Activated T-helper 1 cell treated with anti-CD3 and anti-CD28 coated beads, Interleukin-12 subunit alpha, Interleukin-12 subunit beta, Interleukin-2, Interleukin-4 antibody, amounts not matched to agents 30 ng/mL and 10 ng/mL and 1 ng/mL, durations not matched to agents 14 hours and 24 hours and 36 hours (primary cell): ENCODE measurements around the gene KIF21B. TPM values are rescaled to one million over a fixed set of nuclear protein-coding genes. Genes with fewer than 3 reads are reported as not detected.

Experiments
- DNase-seq: peaks from one replicate; pipeline ENCODE4 v3.0.0; 2021; ENCODE audit warnings: low spot score
- H3K27ac Mint-ChIP-seq: one replicate; pipeline ENCODE4 v1.8.0; 2021; ENCODE audit warnings: mild to moderate bottlenecking, mixed read lengths
- H3K27me3 Mint-ChIP-seq: one replicate; pipeline ENCODE4 v1.8.0; 2022; ENCODE audit warnings: mild to moderate bottlenecking, moderate library complexity, mixed read lengths; ENCODE audit not compliant: insufficient read depth
- H3K36me3 Mint-ChIP-seq: one replicate; pipeline ENCODE4 v1.8.0; 2021; ENCODE audit warnings: low read depth, mixed read lengths
- H3K4me1 Mint-ChIP-seq: one replicate; pipeline ENCODE4 v1.8.0; 2021; ENCODE audit warnings: low read depth, mixed read lengths
- H3K4me3 Mint-ChIP-seq: one replicate; pipeline ENCODE4 v1.8.0; 2021; ENCODE audit warnings: mild to moderate bottlenecking, moderate library complexity, mixed read lengths
- H3K9me3 Mint-ChIP-seq: one replicate; pipeline ENCODE4 v1.8.0; 2021; ENCODE audit warnings: mixed read lengths
- intact Hi-C: fragments of 100-400 bp; cut with micrococcal nuclease; formaldehyde crosslinking; loops from one replicate; pipeline ENCODE4 v1.15.1; 2024
- total RNA-seq: library from RNA; stranded (reverse); gene quantifications from 2 replicates; pipeline ENCODE4 v1.2.3, GENCODE V29; 2022

KIF21B gene
- total RNA-seq, 1 donor from 2014 or later: 52.0 TPM

DNA sequence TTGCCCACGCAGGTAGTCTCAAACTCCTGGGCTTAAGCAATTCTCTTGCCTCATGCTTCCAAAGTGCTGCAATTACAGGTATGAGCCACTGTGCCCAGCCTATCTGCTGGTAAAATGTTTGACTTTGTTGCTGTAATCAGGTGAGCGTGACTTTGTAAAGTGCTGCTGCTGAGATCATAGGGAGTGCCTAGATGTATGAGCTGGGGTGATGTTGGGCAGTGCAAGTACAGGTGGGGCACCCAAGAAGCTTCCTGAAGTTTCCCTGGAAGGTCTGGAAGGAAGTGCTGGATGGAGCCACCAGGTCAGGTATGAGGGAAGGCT is 43.1 kb downstream of the KIF21B start:
- Mint-ChIP-seq H3K36me3 (peaks cover 37% of the 10 kb centered on the region), H3K27me3 (no peaks in the 10 kb centered on the region), H3K9me3 (no peaks in the 10 kb centered on the region), H3K4me3 (no peak overlapping the region), H3K4me1 (no peaks in the 10 kb centered on the region), H3K27ac (no peak overlapping the region)
- DNase-seq: no peak
- intact Hi-C loops: no loop called here

DNA sequence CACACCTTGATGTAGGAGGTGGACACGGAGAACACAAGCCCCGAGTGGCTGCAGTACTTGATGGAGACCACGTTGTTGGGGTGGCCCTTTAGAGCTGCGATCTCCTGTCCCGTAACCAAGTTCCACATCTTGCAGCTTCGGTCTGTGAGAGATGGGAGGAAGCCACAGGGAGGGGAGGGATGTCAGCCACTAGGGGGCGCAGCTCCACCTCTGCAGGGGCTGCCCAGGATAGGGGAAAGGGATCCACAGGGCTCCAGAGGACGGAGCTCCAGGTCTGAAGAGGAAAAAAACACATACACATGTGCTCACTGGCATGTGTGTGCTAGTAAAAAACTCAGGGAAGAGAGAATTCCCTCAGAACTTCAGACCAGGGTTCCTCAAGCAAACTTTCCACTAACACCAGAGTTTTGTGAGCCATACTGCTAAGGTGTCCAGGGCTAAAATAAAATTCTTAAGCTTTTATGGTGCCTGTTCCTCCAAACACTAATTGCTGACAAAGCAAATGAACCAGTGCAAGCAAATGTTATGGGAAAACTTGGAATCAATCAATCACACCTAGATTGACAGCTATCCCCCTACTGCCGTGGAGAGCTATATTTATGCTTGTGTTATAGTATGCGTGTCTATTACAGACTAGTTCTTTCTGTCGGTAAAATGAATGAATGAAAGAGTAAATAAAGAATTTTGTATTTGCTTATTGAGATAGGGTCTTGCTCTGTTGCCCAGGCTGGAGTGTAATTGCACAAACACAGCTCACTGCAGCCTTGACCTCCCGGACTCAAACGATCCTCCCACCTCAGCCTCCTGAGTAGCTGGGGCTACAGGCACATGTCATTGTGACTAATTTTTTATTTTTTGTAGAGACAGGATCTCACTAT is 43.7 kb downstream of the KIF21B start:
- Mint-ChIP-seq H3K36me3 (peaks cover 39% of the 10 kb centered on the region), H3K27ac (no peak overlapping the region)
- intact Hi-C loops: loop anchor here (1.0 kb wide), 3 partner anchors 43 to 134 kb away; partner anchors contain the start of gene KIF21B

DNA sequence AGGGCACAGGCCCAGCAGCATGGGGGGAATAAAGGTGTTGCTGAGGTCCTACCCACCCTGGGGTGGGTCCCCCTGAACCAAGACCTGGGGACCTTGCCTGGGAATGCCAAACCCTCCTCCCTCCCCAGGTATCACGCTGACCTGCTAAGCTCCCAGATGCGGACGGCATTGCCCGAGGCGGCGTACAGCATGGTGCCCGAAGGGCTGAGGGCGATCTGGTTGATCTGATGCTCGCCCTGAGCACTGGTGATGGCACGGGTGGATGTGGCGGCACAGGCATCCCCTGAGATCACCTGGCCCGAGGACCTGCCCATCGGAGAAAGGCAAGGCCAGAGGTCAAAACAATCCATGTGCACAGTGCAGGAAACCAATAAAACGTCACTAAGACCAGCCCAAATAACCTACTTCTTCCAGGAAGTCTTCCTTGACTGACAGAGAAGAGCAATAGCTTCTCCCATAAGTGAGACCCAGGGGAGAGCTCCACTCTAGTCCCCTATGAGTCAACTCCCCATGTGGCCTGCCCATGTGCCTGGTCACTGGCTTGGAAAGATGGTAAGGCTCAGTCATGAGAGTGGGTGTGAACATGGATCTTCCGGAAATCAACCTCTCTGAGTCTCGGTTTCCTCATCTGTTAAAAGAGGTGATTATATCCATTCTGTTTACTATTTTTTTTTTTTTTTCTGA is 46.3 kb downstream of the KIF21B start:
- Mint-ChIP-seq H3K27ac (no peak overlapping the region), H3K9me3 (no peaks in the 10 kb centered on the region), H3K4me1 (no peaks in the 10 kb centered on the region), H3K36me3 (peaks cover 36% of the 10 kb centered on the region), H3K4me3 (no peak overlapping the region), H3K27me3 (no peaks in the 10 kb centered on the region)
- DNase-seq: no peak
- intact Hi-C loops: no loop called here

More for the DNA sequence above, 43.7 kb downstream of the KIF21B start:
- Mint-ChIP-seq H3K27me3 (no peaks in the 10 kb centered on the region), H3K4me1 (no peaks in the 10 kb centered on the region), H3K4me3 (no peak overlapping the region), H3K9me3 (no peaks in the 10 kb centered on the region)
- DNase-seq: peak; percentile 26

DNA sequence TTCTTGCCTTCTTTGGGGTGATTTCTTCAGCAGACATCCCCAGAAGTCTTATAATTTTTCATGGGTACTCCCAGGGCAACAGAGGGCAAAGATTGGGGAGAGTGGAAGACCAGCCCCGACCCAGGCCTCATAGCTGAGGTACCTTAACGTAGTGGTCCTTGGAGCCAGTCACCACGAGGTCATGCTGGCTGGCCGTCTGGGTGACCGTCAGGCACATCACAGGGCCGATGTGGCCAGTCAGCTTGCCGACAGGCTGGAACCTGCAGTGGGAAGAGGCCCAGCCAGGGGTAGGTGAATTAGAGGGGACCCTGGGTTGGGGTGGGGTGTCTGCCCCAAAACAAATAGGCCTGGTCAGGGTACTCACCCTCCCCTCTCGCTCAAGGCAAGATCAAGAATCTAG is 46.9 kb downstream of the KIF21B start:
- peaks cover 36% of the 10 kb centered on the region for H3K36me3 Mint-ChIP-seq
- intact Hi-C loops: no loop called here

DNA sequence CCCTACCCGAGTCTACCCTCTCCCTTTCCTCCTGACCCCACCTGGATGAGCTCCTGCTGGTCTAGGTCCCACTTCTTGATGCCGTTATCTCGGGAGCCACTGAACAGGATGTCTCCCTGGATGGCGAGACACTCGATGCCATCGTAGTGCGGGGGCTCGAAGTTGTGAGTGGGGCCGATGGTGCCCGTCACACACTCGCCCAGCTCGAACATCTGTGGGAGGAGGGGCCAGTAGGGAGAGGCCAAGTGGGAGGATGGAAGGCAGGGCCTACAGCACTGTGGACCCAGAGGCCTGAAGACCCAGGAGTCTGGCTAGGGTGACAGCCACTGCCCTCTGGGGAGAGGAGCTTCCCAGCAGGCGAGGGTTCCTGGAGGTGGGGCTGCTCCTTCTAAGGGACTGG is 48.1 kb downstream of the KIF21B start:
- H3K27me3 Mint-ChIP-seq: no peaks in the 10 kb centered on the region
- peaks cover 36% of the 10 kb centered on the region for H3K36me3 Mint-ChIP-seq
- no peak for DNase-seq
- H3K4me3 Mint-ChIP-seq: no peak overlapping the region
- intact Hi-C loops: no loop called here
- no peak overlapping the region for H3K27ac Mint-ChIP-seq
- no peaks in the 10 kb centered on the region for H3K9me3 Mint-ChIP-seq
- peaks cover 2% of the 10 kb centered on the region for H3K4me1 Mint-ChIP-seq

More for the DNA sequence above, 46.9 kb downstream of the KIF21B start:
- no peak for DNase-seq
- H3K27me3 Mint-ChIP-seq: no peaks in the 10 kb centered on the region
- no peak overlapping the region for H3K4me3 Mint-ChIP-seq
- H3K4me1 Mint-ChIP-seq: no peaks in the 10 kb centered on the region
- no peak overlapping the region for H3K27ac Mint-ChIP-seq
- no peaks in the 10 kb centered on the region for H3K9me3 Mint-ChIP-seq

DNA sequence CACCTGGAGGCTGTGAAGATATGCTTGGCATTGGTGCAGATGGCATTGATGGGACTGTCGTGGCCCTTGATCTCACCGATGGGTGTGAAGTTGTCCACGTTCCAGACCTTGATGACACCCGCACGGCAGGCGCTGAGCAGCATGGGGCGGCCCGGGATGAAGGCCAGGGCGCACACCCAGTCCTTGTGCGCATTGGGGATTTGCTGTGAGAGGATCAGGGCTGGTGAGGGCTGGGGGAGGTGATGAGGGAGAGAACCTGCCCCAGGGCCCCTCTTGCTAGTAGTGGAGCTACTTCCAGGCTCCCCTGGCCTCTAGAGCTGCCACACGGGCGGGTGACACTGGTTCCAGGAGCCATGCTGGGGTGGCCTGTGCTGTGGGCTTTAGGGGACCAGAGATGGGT is 48.8 kb downstream of the KIF21B start:
- intact Hi-C loops: loop anchor here (5.0 kb wide), 1 partner anchor 352 kb away; the partner anchor contains the start of gene KIF14
- DNase-seq: no peak
- H3K27me3 Mint-ChIP-seq: no peaks in the 10 kb centered on the region
- peaks cover 31% of the 10 kb centered on the region for H3K36me3 Mint-ChIP-seq
- no peak overlapping the region for H3K27ac Mint-ChIP-seq
- H3K4me3 Mint-ChIP-seq: no peak overlapping the region
- peaks cover 4% of the 10 kb centered on the region for H3K4me1 Mint-ChIP-seq
- H3K9me3 Mint-ChIP-seq: no peaks in the 10 kb centered on the region

DNA sequence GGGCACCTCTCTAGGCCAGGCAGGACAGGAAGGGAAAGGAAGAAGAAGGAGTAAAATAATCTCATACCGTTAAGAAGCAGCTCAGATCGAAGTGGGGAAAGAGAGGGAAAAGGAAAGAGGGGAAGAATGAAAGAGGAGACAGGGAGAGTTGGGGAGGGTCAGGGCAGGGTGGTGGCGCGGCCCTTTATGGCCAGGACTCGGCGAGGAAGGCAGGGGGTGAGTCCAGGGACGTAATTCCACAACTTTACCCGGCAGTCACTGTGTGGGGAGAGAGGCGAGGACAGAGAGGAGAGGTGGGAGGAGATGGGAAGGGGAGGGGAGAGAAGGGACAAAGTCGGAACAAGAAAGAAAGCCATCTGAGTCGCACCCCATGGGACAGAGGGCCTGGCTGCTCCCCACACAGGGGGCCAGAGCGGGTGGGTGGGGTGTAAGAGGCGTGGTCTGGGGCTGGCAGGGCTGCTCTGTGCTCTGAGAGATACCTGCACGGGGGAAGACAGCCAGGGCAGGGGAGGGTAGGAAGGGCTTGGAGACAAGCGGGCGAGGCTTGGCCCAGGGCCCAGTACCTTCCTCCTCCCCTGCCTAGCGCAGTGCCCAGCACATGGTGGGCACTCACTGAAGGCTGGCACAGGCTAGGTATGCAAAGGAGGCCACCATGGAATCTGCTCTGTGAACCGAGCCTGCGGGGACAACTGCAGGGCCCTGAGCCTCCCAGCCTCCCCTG is 49.4 kb downstream of the KIF21B start:
- H3K36me3 Mint-ChIP-seq: peaks cover 29% of the 10 kb centered on the region
- H3K27ac Mint-ChIP-seq: no peak overlapping the region
- no peaks in the 10 kb centered on the region for H3K9me3 Mint-ChIP-seq
- H3K4me3 Mint-ChIP-seq: no peak overlapping the region
- DNase-seq: no peak
- H3K27me3 Mint-ChIP-seq: no peaks in the 10 kb centered on the region
- peaks cover 4% of the 10 kb centered on the region for H3K4me1 Mint-ChIP-seq
- intact Hi-C loops: loop anchor here (5.0 kb wide), 1 partner anchor 352 kb away; the partner anchor contains the start of gene KIF14

DNA sequence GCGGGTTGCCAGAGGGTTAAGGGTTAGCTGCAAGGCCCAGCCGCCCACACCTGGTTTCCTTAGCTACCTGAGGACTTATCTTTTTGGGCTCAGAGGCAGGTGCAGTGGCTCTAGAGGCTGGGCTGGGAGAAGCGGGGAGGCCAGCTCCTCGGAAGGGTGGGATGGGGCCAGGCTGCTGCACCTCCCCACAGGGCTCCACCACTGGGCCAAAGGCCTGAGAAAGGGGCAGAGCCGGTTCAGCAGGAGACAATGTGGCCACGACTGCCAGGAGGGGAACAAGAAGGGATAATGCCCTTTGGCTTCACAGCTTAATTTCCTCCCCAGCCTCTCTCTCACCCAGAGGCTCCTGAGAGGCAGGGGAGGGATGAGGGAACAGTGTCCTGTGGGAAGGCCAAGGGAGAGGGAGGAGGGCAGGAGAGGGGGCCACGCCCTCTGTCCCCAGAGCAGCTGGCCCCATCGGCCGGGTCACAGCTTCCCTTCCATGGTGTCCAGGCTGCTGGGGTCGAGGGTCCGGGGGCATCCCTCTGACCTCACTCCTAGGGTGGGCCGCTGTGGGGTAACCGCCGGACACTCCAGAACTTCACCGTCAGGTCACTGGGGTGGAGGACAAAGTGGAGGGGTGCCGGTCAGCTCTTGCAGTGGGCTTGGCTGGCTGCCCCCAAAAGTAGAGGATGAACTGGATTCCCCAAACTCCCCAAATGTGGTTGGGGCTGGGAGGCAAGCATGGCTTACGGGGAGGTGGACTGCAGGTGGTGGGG is 50.4 kb downstream of the KIF21B start:
- H3K36me3 Mint-ChIP-seq: peaks cover 26% of the 10 kb centered on the region
- H3K27me3 Mint-ChIP-seq: no peaks in the 10 kb centered on the region
- intact Hi-C loops: loop anchor here (1.0 to 5.0 kb wide), 3 partner anchors 70 to 351 kb away; partner anchors contain the start of gene KIF14
- H3K4me3 Mint-ChIP-seq: no peak overlapping the region
- peaks cover 4% of the 10 kb centered on the region for H3K4me1 Mint-ChIP-seq
- H3K27ac Mint-ChIP-seq: no peak overlapping the region
- H3K9me3 Mint-ChIP-seq: no peaks in the 10 kb centered on the region
- DNase-seq: no peak

DNA sequence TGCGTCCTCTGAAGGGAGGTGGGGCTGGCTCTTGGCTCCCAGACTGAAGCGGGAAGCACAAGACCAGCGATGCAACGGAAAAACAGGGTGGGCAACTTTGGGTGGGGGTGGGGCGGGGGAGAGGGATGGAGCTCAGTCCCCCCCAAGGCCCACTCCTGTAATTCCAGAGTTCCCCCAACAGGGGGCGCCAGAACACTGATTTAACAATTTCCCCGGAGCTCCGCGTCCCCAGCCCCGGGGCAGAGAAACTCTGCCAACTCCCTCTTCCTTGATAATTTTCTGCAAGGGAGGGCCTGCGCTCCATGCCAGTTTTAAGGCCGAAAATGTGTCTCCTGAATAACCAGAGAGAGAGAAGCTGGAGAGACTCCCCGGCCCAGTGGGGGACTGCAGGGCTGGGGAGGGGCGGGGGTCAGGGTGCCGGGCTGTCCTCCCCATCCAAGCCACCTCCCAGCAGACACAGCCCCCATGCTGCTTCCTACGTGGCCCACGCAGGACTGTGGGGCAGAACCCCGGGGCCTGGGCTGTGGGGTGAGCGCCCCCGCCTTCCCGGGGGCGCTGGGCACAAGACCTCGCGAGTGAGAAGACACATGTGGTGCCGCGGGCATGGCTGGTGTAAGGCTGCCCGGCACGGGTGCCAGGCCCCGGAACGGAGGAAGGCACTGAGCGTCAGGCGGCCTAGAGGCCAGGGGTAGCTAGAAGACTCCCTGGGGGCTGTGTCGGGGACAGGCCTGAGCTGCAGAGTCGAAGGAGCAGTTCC is 51.4 kb downstream of the KIF21B start:
- Mint-ChIP-seq H3K36me3 (peaks cover 23% of the 10 kb centered on the region), H3K27me3 (no peaks in the 10 kb centered on the region), H3K9me3 (no peaks in the 10 kb centered on the region), H3K4me1 (peaks cover 4% of the 10 kb centered on the region), H3K4me3 (no peak overlapping the region), H3K27ac (no peak overlapping the region)
- intact Hi-C loops: loop anchor here (1.0 to 5.0 kb wide), 3 partner anchors 71 to 350 kb away; partner anchors contain the start of gene KIF14
- DNase-seq: peak; percentile 26

DNA sequence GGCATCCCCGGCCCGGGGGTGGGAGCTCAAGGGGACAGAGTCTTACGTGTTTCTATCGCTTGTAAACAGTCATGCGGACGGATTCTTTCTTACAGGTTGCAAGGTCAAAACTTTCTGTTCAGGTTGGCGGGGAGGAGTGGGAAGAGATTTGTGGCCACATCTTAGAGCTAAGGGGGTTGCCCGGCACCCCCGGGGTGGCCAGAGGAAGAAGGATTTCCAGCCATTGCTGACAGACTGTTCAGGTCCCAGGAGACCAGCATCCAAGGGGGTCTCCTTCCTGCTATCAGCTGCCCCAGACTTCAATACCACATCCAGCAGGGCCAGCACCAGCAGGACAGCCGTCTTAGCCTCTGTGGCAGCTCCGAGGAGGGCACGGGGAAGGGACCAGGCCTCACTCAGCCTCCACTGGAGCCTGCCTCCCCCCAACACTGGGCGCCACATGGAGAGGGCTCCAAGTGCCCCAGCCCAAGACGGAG is 52.0 kb downstream of the KIF21B start:
- no peak for DNase-seq
- Mint-ChIP-seq H3K27ac (no peak overlapping the region), H3K27me3 (no peaks in the 10 kb centered on the region), H3K4me3 (no peak overlapping the region), H3K9me3 (no peaks in the 10 kb centered on the region), H3K4me1 (peaks cover 4% of the 10 kb centered on the region), H3K36me3 (peaks cover 17% of the 10 kb centered on the region)
- intact Hi-C loops: loop anchor here (5.0 kb wide), 1 partner anchor 349 kb away; the partner anchor contains the start of gene KIF14

DNA sequence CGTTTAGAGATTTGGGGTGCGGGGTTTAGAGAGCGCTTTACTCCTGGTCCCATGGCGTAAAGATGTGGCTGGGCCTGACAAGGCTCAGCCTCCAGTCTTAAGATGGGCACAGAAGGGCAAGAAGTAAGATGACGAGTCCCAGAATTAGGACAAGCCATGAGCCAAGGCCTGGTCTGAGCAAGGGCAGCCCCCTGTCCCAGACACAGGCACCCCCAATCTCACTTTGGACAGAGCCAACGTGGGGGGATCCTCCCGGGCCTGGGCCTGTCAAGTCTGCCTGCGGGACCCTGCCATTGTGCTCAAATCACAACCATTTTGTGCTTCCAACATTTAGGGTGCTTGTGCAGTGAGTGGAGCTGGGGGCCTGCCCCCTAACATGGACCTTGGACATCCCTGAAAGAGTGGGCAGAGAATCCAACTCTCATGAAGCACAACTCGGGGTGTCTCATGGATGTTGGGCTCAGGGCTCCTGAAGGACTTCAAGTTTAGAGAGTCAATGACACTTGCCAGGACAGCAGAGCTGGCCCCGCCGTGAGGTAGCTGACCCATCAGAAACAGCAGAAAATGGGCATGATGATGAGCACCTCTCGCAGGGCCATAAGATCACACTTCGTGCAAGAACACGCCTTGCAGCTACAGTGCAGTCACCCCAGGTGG is 52.6 kb downstream of the KIF21B start:
- Mint-ChIP-seq H3K27me3 (no peaks in the 10 kb centered on the region), H3K4me3 (no peak overlapping the region), H3K27ac (no peak overlapping the region), H3K36me3 (peaks cover 16% of the 10 kb centered on the region), H3K4me1 (peaks cover 4% of the 10 kb centered on the region), H3K9me3 (no peaks in the 10 kb centered on the region)
- intact Hi-C loops: loop anchor here (5.0 kb wide), 1 partner anchor 349 kb away; the partner anchor contains the start of gene KIF14
- no peak for DNase-seq
